Endodermal cell (in vitro differentiated cells): ENCODE data around the gene SPRED1. TPM values are rescaled to one million over a fixed set of nuclear protein-coding genes. Genes with fewer than 3 reads are reported as not detected.

Experiments
- DNase-seq: peaks from one replicate; pipeline ENCODE4 v3.0.0-alpha.2; 2017
- H3K27ac ChIP-seq: 2 replicates; pipeline ENCODE4 v1.5.1; 2013; ENCODE audit warnings: mild to moderate bottlenecking, low read depth, low read length, moderate library complexity
- H3K27me3 ChIP-seq: 2 replicates; pipeline ENCODE4 v1.6.1; 2013; ENCODE audit warnings: mild to moderate bottlenecking, low read length, moderate library complexity; ENCODE audit not compliant: insufficient read depth, control insufficient read depth, poor library complexity, severe bottlenecking
- H3K36me3 ChIP-seq: 2 replicates; pipeline ENCODE4 v1.7.0; 2013; ENCODE audit warnings: mild to moderate bottlenecking, low read length, moderate library complexity; ENCODE audit not compliant: control insufficient read depth, insufficient read depth
- H3K4me1 ChIP-seq: one replicate; pipeline ENCODE4 v1.7.0; 2013; ENCODE audit warnings: low read length; ENCODE audit not compliant: control insufficient read depth, insufficient read depth
- H3K4me3 ChIP-seq: 2 replicates; pipeline ENCODE4 v1.5.1; 2013; ENCODE audit warnings: mild to moderate bottlenecking, low read length, moderate library complexity
- H3K9ac ChIP-seq: 2 replicates; pipeline ENCODE4 v1.6.1; 2013; ENCODE audit warnings: mild to moderate bottlenecking, low read length, moderate library complexity; ENCODE audit not compliant: poor library complexity, severe bottlenecking; ENCODE audit errors: extremely low read depth
- H3K9me3 ChIP-seq: 2 replicates; pipeline ENCODE4 v1.6.1; 2013; ENCODE audit warnings: mild to moderate bottlenecking, low read length, moderate library complexity; ENCODE audit not compliant: control insufficient read depth
- H3K27ac Mint-ChIP-seq: 2 replicates; pipeline ENCODE4 v1.8.0; 2020; ENCODE audit warnings: mixed read lengths
- H3K27me3 Mint-ChIP-seq: 2 replicates; pipeline ENCODE4 v1.8.0; 2021; ENCODE audit warnings: mild to moderate bottlenecking, mixed read lengths; ENCODE audit not compliant: insufficient read depth
- H3K36me3 Mint-ChIP-seq: 2 replicates; pipeline ENCODE4 v1.8.0; 2020; ENCODE audit warnings: low read depth, mixed read lengths
- H3K4me1 Mint-ChIP-seq: 2 replicates; pipeline ENCODE4 v1.8.0; 2020; ENCODE audit warnings: mixed read lengths
- H3K4me3 Mint-ChIP-seq: 2 replicates; pipeline ENCODE4 v1.8.0; 2020; ENCODE audit warnings: mild to moderate bottlenecking, moderate library complexity, mixed read lengths
- H3K9me3 Mint-ChIP-seq: 2 replicates; pipeline ENCODE4 v1.8.0; 2020; ENCODE audit warnings: mild to moderate bottlenecking, mixed read lengths
- CTCF ChIP-seq: fragments of 200-600 bp; sonication (generic); conservative IDR thresholded peaks from 2 replicates; pipeline ENCODE4 v1.5.0; 2021; ENCODE audit warnings: antibody characterized with exemption, mild to moderate bottlenecking
- WGBS, 2 experiments: methylation state at CpG; one replicate each; pipeline versions ENCODE4 v1.1.5 to v1.1.7; 2013; ENCODE audit warnings: missing lambda C conversion rate in 2 of 2, mixed read lengths in 1 of 2; ENCODE audit not compliant: insufficient coverage in 1 of 2, insufficient read length in 1 of 2; 5-methylcytosine and 5-hydroxymethylcytosine counted together
- total RNA-seq, 2 donors: library from RNA; stranded (reverse); fragmentation: NEBNext Ultra II Directional in 1 of 2; extraction: Animal tissue kit (Norgen Biotek cat#: 25700) in 1 of 2; gene quantifications; 2 replicates in 1 of 2; 3 replicates in 1 of 2; pipeline ENCODE4 v1.2.1, GENCODE V29; 2021

The SPRED1 gene
- total RNA-seq, 2 donors from 2014 or later: 50.8 to 61.7 TPM

DNA sequence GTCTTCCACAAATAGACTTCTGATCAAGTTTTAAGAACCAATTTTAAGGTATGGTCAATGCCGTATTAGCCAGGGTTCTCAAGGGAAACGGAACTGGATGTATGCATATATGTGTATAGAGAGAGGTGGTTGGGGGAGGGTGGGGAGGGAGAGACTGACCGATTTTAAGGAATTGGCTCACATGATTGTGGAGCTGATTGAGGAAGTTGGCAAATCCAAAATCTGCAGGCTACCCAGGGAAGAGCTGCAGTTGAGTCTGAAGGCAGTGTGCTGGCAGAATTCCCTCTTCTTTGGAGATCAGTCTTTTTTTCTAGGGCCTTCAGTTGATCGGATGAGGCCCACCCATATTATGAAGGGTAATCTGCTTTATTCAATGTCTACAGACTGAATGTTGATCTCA lies 40.8 kb upstream of the SPRED1 start:
- Mint-ChIP-seq H3K9me3 (no peaks in the 10 kb centered on the region), H3K4me1 (peaks cover 19% of the 10 kb centered on the region), H3K36me3 (no peaks in the 10 kb centered on the region), H3K4me3 (no peak overlapping the region), H3K27me3 (no peaks in the 10 kb centered on the region), H3K27ac (no peak overlapping the region)
- 93 to 100% methylated on average over 1 to 4 of the region's 4 CpGs for WGBS, 2 experiments
- Histone ChIP-seq H3K36me3 (no peaks in the 10 kb centered on the region), H3K9me3 (no peaks in the 10 kb centered on the region), H3K9ac (no peak overlapping the region), H3K4me3 (no peak overlapping the region), H3K4me1 (no peaks in the 10 kb centered on the region), H3K27ac (no peak overlapping the region), H3K27me3 (peaks cover 6% of the 10 kb centered on the region)
- no peak for TF ChIP-seq CTCF
- no peak for DNase-seq

- H3K9me3 ChIP-seq: no peaks in the 10 kb centered on the region
- no peak overlapping the region for H3K9ac ChIP-seq
- H3K27ac ChIP-seq: no peak overlapping the region
- no peak for DNase-seq
- no peaks in the 10 kb centered on the region for H3K9me3 Mint-ChIP-seq
- no peak for TF ChIP-seq CTCF
- no peak overlapping the region for H3K27ac Mint-ChIP-seq
- H3K36me3 ChIP-seq: no peaks in the 10 kb centered on the region
- peaks cover 6% of the 10 kb centered on the region for H3K27me3 ChIP-seq
- WGBS, 2 experiments: 93 to 97% methylated on average over 2 to 3 of the region's 3 CpGs
- H3K4me1 Mint-ChIP-seq: peaks cover 12% of the 10 kb centered on the region
- H3K4me1 ChIP-seq: no peaks in the 10 kb centered on the region
- no peak overlapping the region for H3K4me3 ChIP-seq
- no peaks in the 10 kb centered on the region for H3K27me3 Mint-ChIP-seq
- H3K4me3 Mint-ChIP-seq: no peak overlapping the region
- H3K36me3 Mint-ChIP-seq: no peaks in the 10 kb centered on the region
Measured at GRCh38 chr15:38212729-38213351, 39.8 kb upstream of the SPRED1 start.

GRCh38 chr15:38213356-38213755 lies 39.3 kb upstream of the SPRED1 start:
- Mint-ChIP-seq H3K36me3 (no peaks in the 10 kb centered on the region), H3K27ac (no peak overlapping the region), H3K4me3 (no peak overlapping the region), H3K9me3 (no peaks in the 10 kb centered on the region), H3K4me1 (peaks cover 12% of the 10 kb centered on the region), H3K27me3 (no peaks in the 10 kb centered on the region)
- TF ChIP-seq CTCF: no peak
- no peak overlapping the region for H3K27ac ChIP-seq
- no peak for DNase-seq
- no peak overlapping the region for H3K4me3 ChIP-seq
- no peaks in the 10 kb centered on the region for H3K4me1 ChIP-seq
- H3K9me3 ChIP-seq: no peaks in the 10 kb centered on the region
- no peak overlapping the region for H3K9ac ChIP-seq
- WGBS, 2 experiments: 92 to 100% methylated on average over 2 of the region's 2 CpGs
- H3K27me3 ChIP-seq: peaks cover 6% of the 10 kb centered on the region
- H3K36me3 ChIP-seq: no peaks in the 10 kb centered on the region
